Stimulated activated CD4-positive, alpha-beta T cell treated with anti-CD3 and anti-CD28 coated beads, TNF-alpha, amount 100 ng/mL, for 1 hour (primary cell): Measurements from ENCODE around the gene SDHAF3.

Experiments used
- DNase-seq, 3 donors: peaks; one replicate each; pipeline ENCODE4 v3.0.0-alpha.2; 2020; ENCODE audit warnings: low read depth in 3 of 3, low spot score in 1 of 3

The SDHAF3 gene

GRCh38 chr7:97215556-97215955 is 98.1 kb downstream of the SDHAF3 start:
- DNase-seq, result no peak

DNA sequence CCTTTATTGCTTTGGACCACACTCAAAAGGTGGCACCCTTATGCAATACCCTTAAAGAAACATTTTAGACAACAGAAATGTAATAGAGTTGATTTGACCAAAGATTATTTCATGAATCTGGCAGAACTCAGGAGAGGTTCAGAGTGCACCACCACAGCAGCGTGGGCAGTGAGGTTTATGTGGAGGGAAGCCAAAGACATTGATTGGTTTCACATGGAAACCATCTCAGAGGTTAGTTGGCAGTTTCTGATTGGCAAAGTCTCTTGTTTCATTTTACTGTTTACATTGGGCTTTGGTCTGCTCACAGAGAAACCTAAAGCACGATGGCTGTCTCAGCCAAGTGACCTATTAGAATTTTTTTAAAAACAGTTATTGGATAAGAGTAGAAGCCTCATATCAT is 101.3 kb downstream of the SDHAF3 start:
- DNase-seq, result no peak

DNA sequence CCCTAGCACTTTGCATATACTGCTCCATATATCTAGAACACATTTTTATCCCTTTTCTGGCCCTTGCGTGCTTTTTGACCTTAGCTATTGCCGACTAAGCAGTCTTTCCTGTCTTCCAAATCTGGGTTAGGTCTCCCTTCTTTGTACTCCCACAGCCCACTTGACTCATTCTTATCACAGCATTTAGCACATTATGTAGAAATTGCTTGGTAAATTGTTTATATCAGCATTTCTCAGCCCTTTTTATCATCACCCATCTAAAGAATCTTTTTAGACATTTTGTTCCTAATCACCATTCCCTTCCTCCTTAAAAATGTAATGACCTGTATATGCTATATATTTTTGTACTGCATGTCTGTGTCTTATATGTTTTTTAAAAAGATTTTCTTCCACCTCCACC is 101.7 kb downstream of the SDHAF3 start:
- DNase-seq, result no peak

DNA sequence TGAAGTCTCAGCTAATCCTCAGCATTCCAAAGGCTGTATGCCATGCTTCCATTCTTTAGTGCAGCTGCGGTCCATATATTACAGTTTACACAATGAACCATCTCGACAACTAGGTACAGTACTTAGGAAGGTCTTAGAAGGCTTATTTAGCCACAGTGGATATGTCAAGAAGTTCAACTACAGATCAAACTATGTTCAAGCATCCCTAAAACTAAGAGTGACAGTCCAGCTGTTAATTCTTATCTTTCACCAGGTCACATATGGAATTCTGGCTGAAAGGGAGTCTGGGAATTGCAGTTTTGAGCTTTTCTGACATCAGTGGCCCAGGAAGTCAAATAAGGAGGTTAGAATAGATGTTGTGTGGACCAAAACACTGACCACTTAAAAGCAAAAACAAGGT is 106.8 kb downstream of the SDHAF3 start:
- no peak for DNase-seq

- no peak for DNase-seq
These were observed 109.0 kb downstream of the SDHAF3 start for GRCh38 chr7:97226541-97226940.
